Fibroblast of peridontal ligament (primary cell): Measurements from ENCODE around the gene CAMP.

Experiments
- DNase-seq: peaks from one replicate; pipeline ENCODE4 v3.0.0-alpha.2; 2010; ENCODE audit errors: extremely low read depth

CAMP gene

DNA sequence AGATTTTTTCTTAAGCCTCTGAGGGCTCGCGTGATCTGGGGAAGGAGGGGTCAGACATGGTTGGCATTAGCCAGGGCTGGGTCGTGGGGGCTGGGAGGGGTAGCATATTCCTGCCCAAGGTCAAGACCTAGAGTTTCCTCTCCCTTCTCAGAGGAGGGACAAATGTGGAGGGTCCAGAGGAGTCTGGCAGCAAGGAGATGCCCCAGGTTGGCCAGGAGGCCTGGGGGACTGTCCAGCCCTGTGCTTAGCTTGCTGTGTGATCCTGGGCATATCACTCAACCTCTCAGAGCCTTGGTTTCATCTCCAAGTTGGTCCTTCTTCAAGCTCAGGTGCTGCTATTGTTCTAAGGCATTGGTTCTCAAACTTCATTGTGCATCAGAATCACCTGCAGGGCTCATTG, 9.1 kb upstream of the CAMP start:
- no peak for DNase-seq

DNA sequence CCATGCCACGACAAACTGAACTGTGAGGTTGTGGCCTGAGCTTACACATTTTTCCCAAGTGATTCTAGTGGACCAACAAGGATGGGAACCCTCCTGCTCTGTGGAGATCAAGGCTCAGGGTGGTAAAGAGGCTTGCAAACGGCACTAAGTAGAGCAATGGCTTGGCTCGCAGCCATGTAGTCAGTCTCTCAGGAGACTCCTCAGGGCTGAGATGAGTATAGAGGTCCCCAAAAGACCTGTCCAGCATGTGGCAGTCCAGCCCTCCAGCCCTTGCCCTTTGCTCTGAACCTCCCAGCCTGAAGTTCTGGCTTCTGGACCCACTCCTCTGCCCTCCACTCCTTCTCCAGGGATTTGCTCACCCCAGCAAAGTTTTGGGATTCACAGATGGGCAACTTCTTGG, 8.3 kb upstream of the CAMP start:
- no peak for DNase-seq

DNA sequence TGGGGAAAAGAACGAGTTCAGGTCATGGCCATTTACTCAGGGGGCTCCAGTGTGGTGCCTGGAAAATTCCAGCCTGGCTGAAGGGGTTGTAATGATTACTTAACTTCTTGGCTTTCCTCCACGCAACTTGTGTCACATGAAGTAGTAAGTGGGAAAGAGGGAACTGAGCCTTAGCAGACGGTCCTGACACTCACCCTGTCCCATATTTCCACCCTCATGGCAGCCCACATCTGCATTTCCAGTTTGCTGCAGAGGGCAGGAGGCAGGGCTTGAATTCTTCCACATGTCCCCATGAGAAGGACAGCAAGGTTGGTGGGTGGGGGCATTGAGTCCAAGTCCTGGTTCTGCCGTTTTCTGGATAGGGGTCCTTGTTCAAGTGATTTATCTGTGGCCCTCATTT, 7.8 kb upstream of the CAMP start:
- DNase-seq, result peak; percentile 20

DNA sequence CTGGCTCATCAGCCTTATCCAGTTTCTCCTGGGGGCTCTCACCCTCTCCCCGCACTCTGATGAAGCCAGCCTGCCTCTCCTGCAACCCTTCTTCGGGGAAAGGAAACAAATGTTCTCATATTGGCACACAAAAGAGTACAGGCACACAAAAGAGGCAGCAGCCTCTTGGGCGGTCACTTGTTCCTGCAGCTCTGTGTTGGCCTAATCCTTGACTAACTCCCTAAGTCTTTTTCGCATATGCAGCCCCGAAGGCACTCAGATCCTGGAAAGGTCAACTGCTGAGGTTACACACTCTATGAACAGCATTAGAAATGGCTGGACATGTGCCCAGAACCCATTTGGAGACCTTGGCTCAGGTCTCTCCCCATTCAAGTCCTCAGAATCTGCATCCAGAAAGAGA, 7.4 kb upstream of the CAMP start:
- no peak for DNase-seq

DNA sequence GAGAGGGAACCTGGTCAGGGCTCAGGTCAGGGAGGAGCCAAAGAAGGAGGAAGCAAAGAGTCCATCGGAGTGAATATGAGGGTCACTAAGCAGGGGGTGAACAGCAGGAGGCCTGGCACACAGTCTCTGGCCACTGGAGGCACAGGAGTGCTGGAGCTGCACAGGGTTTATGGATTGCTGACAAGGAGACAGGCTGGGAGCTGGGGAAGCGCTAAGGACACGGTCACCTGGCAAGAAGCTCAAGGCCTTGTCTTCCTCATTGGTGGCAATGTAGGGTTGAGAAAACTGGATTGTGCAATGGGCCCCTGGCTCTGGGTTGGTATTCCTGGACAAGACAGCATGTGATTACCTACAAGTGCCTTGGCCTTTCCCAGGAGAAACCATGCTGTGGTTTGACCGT, 5.8 kb upstream of the CAMP start:
- DNase-seq, result no peak

DNA sequence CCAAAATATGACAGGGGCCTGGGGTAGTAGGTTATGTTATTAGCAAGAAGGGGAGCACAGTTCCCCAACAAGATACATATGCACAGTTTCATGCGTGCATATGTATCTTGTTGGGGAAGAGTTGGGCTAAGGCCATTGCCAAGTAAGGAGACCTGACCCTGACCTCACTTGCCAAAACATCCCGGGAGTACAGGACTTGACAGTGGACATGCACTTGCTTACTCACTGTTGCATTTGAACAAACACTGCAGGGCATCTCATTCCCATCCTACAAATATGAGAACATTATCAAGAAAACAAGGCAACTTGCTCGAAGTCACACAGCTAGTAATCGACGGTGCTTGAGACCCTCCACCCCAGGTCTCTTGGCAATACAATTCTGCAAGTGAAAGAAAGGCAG, 4.8 kb upstream of the CAMP start:
- DNase-seq, result no peak

DNA sequence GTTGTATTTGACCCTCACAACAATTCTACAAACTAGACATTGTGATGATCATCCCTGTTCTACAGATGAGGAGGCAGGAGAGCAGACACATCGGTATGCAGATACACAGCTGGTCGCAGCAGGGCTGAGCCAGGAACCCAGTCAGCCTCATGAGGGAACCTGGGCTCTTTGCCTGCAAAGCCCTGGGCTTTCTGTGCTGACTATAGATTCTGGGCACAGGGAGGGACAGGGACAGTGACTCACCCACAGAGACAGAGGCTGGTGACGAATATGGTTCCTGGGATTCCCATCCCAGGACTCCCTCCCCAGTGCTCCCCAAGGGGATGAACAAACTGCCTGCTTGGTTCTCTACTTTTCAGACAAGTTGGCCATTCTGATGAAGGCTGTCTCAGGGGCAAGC, 3.8 kb upstream of the CAMP start:
- DNase-seq, result no peak

DNA sequence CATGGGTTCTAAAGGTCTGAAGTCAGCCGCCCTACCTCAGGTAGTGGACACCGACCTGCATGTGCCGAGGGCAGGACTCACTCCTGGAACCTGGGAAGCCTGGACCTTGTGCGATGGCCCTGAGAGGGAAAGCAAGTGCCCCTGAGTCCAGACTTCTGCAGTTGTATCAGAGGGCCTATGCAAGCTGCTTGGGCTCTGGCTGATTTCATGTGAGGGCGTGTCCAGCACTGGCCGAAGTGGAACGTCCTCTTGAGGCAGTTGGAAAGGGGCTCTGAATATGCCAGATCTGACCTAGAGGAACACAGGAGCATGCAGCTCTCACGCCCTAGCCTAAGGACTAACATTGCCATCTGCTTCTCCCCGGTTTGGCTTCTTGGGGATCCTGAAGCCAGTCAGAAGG, 2.5 kb upstream of the CAMP start:
- no peak for DNase-seq

DNA sequence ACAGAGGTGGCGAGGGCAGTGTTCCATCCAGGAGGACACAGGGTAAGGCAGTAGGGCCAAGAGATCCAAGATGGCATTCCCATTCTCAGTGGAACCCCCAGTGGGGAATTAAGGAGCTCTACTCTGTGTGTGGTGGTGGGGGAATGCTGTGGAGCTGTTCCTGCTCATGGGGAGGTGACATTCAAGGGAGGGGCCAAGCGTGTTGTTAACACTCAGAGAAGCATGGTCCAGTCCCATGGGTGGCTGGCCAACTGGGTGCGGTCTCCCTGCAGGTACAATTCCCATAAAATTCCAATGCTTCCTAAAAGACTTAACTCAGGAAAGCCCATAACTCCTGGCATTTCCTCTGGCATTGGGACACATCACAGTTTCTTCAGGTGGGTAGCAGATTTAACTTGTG, 2.3 kb downstream of the CAMP start:
- no peak for DNase-seq

DNA sequence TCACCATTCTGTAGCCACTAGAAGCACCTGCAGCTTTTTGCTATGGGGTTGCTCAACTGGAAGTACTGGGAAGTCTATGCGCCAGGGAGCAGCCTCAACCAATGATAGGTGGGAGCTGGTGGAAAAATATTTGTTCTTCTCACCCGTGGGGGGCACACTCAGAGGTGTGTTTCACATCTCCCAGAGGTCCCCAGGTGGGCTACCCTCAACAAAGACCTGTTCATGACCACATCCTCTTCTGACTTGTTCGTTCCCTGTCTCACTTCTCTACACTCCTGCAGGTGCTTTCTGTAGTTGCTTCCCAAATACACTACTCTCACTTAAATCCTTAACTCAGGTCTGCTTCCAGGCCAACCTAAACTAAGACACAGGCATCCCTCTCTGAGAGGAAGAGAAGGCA, 3.6 kb downstream of the CAMP start:
- no peak for DNase-seq

DNA sequence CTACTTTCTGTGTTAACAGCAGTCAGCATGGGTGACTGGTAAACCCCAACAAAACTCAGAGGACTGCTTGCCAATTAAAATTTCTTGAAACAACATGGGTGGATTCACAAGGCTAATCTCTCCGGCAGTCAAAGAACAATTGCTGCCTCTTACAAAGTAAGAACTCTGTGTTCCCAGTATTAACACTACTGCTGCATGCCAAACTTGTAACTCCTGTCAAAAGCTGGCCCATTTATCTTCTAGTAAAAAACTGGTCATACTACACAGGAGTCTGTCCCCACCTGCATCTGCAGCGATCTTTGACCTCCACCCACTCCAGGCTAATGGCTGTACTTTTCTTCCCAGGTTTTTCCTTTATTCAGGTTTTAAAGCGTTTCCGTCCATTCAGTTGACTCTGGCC, 8.9 kb downstream of the CAMP start:
- no peak for DNase-seq

DNA sequence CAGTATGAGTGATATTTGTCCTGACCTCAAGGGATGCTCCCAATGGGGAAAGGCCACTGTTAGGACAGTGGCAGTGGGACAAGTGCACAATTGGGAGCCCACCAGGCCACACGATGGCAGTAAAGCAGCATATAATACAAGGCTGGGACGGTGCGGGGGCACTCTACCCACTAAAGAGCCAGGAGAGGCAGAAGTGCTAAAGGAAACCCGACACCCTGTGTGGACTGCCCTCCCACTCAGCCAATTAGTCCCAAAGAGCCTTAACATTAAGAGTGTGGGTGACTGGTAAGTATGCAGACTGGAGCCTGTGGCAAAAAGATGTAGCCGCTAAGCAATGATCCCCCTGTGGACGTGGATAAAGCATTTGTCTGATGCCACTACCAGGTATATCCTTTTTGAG, 9.4 kb downstream of the CAMP start:
- DNase-seq, result peak; percentile 58

DNA sequence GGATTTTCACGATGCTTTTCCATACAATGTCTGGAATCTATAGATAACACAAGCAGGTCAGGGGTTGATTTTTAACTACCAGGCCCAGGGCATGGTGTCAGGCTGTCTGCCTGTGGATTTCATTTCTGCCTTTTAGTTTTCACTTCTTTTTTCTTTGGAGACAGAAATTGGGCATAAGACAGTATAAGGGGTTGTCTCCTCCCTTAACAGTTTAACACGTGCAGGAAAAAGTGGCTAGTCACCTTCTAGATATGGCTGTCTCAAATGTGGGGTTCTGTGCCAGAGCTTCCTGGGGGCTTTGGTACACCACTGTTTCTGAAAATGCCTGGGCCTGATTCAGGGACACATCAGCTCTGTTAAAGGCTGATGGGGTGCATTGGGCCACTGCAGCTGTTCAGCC, 10.2 kb downstream of the CAMP start:
- no peak for DNase-seq

DNA sequence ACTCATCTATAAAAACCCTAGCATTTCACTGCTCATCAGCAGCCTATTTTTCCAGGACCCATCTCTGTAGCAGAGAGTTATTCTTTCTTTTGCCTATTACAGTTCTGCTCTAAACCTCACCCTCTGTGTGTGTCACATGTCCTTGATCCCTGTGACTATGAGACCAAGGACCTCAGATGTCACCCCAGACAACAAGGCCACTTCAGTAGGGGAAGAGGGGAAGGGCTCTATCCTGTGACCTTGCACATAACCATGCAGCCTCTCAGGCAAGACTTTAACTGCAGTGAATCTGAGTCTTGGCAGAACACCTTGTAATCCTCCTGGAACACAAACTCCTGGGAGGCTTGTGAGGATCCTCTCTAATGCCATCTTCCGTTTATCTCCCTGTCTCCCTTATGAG, 13.2 kb downstream of the CAMP start:
- no peak for DNase-seq

DNA sequence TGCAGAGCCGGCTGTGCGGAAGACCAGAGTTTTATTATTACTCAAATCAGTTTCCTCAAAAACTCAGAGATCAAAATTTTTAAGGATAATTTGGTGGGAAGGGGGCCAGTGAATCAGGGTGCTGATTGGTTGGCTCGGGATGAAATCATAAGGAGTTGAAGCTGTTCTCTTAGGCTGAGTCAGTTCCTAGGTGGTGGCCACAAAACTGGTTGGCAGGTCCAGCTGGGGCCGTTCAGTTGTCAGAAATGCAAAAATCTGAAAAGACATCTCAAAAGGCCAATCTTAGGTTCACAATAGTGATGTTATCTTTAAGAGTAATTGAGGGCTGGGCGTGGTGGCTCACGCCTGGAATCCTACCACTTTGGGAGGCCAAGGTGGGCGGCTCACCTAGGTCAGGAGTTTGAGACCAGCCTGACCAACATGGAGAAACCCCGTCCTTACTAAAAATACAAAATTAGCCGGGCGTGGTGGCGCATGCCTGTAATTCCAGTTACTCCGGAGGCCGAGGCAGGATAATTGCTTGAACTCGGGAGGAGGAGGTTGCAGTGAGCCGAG, 15.3 kb downstream of the CAMP start:
- DNase-seq, result no peak

DNA sequence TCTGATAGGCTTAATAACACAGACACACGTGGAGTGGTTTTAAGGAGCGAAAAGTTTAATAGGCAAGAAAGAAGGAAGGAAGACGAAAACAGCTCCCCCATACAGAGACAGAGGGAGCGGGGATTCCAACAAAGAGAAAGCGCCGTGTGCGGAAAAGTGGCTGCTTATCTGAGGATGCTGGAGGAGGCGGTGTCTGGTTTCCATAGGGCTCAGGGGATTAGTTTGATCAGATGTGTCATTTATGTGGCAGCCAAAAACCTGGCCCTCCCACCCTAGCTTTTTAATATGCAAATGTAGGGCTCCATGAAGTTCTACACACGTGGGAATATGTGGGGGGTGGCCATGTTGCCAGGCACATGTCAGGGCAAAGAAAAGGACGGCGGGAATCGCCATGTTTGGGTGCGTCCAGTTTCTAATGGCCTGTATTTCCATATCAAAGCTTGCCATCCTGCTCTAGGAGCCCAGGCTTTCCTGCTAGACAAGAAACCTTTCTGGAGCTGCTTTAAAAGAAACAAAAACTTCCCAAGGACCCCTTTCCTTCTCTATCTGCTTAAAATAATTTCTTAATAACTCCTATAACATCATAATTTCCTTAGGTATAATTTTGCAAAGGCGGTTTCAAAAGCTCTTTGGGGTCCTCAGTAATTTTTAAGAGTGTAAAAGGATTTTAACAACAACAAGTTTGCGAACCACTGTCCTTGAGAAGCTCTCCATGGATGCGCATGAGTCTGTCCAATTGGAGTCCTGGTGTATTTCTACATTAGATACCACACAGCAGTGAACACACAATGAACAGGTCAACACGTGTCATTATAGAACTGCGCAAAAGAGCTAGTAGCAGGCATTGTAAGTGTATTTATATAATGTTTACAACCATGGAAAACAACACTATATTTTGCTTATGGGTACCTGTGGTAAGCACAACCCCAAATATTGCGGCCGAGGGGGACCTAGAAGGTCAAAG, 17.0 kb downstream of the CAMP start:
- peak; percentile 4 for DNase-seq

DNA sequence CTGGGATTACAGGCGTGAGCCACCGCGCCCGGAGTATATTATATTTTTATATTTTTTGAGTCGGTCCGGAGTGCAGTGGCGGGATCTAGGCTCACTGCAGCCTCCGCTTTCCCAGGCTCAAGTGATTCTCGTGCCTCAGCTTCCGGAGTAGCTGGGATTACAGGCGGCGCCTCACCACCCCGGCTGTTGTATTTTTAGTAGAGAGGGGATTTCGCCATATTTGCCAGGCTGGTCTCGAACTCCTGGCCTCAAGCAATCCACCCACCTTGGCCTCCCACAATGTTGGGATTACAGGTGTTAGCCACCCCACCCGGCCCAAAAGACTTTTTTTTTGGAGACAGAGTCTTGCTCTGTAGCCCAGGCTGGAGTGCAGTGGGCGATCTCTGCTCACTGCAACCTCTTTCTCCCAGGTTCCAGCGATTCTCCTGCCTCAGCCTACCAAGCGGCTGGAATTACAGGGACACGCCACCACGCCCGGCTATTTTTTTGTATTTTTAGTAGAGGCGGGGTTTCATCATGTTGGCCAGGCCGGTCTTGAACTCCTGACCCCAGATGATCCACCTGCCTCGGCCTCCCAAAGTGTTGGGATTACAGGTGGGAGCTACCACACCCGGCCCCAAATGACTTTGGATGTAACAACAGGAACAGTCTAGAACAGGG, 18.6 kb downstream of the CAMP start:
- DNase-seq, result no peak

DNA sequence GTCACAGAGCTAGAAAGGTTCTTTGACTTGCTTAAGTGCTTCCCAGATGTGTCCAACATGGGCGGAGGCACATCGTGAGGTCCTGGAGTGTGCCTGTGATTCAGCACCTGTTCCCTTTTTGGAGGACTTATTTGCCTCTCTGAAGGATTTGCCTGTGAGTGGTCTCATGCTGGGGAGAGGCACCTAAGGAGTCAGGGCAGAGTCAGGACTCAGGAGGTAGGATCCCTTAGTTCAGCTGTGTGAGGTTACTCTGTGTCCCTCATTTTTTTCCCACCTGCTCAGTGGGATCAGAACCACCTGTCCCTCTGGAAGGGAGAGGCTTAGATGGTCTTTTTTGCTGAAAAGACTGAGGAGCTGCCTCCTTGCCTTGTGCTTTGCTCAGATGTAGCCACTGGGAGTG, 20.6 kb downstream of the CAMP start:
- DNase-seq, result no peak

DNA sequence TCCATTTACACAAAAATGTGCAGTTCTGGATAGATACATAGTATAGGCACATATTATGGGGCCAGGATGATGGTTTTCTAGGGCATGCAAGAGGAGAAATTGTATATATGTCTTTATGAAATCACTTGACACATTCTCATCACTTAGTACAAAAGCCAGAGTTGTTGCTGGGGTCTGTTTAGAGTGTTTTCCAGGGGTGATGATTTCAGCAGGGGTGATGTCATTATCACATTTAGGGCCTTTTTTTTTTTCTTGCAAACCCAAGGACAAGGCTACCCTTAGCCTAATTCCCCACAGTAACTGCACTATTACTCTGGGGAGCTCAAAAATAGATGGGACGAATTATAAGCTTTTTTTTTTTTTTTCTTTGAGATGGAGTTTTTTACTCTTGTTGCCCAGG, 21.2 kb downstream of the CAMP start:
- no peak for DNase-seq

DNA sequence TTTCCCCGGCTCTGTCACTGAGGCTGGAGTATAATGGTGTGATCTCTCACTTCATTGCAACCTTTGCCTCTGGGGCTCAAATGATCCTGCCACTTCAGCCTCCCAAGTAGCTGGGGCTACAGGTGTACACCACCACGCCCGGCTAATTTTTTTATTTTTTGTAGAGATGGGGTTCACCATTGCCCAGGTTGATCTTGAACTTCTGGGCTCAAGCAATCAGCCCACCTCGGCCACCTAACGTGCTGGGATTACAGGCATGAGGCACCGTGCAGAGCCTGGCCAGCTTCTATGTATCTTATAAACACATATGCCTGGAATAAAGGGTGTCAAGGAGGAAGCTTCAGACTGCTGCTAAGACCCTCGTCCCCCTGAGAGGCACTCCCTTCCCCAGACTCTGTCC, 21.8 kb downstream of the CAMP start:
- DNase-seq, result no peak

DNA sequence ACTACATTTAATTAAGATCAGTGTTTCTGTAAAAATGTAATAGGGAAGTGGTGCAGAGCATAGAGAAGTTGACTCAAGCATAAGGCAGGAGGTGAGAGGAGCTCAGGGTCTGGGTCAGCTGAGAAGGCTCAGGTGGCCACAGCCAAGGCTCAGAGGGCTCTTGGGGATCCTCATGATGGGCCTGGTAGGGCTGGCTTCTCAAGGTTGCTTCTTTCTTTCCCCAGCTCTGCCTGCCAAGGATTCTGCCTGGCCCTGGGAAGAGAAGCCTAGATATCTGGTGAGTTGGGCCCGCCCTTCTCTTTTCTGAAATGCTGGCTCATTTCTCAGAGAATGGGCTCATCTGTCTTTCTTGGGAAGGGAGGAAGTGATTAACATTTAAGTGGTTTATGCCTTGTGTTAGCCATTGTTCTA, 24.1 kb downstream of the CAMP start:
- DNase-seq, result peak; percentile 22

DNA sequence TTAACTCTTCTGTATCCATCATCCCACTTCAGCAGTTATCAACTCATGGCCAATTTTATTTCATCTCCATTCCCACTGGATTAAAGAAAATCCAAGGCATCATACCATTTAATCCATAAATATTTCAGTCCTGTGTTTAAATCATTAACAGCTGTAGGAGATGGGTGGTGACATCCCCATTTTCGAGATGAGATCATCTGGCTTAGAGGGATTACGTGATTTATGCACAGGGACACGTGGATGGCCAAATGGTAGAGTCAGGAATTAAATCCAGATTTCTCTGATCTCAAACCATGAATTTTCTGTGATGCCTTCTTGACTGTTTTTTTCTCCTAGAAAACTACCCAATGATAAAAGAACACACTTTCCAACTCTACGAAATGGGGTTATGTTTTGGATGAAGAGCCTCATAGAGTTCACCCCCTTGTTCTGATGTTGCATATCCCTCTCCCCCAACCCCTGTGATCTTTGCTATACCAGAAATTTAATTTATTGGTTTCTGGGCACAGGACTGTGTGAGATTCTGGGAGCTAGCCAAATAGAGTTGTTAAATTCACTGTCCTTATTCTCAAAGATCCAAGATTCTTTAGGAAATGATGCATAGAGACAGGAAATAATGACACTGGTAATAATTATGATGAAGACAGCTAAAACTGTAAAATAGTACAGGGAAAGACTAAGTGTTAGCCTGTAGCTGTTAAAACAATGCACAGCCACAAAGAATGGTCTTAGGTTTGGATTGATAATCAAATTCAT, 25.0 kb downstream of the CAMP start:
- DNase-seq, result peak; percentile 57
